GM23338 (cell line): ENCODE measurements around the gene AAR2. TPM values are rescaled to one million over a fixed set of nuclear protein-coding genes. Genes with fewer than 3 reads are reported as not detected.

ENCODE experiments used
- ATAC-seq: fragments of 200-7000 bp; cut with Tn5 transposase; 3 replicates; pipeline ENCODE4 v1.9.1; 2020
- DNase-seq: peaks from one replicate; pipeline ENCODE4 v3.0.0-alpha.2; 2015; ENCODE audit warnings: low spot score
- H2AFZ ChIP-seq: fragments of 200-600 bp; sonication (generic); 2 replicates; pipeline ENCODE4 v1.8.0; 2016; ENCODE audit warnings: antibody characterized with exemption, mild to moderate bottlenecking, moderate library complexity
- H3F3A ChIP-seq: fragments of 200-600 bp; sonication (generic); replicated peaks from 2 replicates; pipeline ENCODE4 v1.8.0; 2017; ENCODE audit warnings: antibody characterized with exemption, mixed run types, low read depth
- H3K27ac ChIP-seq: fragments of 200-600 bp; sonication (generic); 2 replicates; pipeline ENCODE4 v1.6.1; 2016; ENCODE audit warnings: low read depth
- H3K27me3 ChIP-seq: fragments of 200-600 bp; sonication (generic); 2 replicates; pipeline ENCODE4 v1.8.0; 2016; ENCODE audit warnings: mild to moderate bottlenecking, mixed run types, moderate library complexity; ENCODE audit not compliant: insufficient read depth
- H3K36me3 ChIP-seq: fragments of 200-600 bp; sonication (generic); 2 replicates; pipeline ENCODE4 v1.8.0; 2016; ENCODE audit warnings: mild to moderate bottlenecking; ENCODE audit not compliant: insufficient read depth
- H3K4me1 ChIP-seq: fragments of 200-600 bp; sonication (generic); 2 replicates; pipeline ENCODE4 v1.8.0; 2016; ENCODE audit warnings: mild to moderate bottlenecking, moderate library complexity; ENCODE audit not compliant: insufficient read depth
- H3K4me2 ChIP-seq: fragments of 200-600 bp; sonication (generic); 2 replicates; pipeline ENCODE4 v1.7.1; 2017; ENCODE audit warnings: mixed run types
- H3K4me3 ChIP-seq: fragments of 200-600 bp; sonication (generic); 2 replicates; pipeline ENCODE4 v1.6.1; 2016; ENCODE audit warnings: mixed run types
- H3K79me2 ChIP-seq: fragments of 200-600 bp; sonication (generic); replicated peaks from 2 replicates; pipeline ENCODE4 v1.8.0; 2017; ENCODE audit warnings: mild to moderate bottlenecking; ENCODE audit not compliant: insufficient read depth
- H3K9me2 ChIP-seq: fragments of 200-600 bp; sonication (generic); 2 replicates; pipeline ENCODE4 v1.8.0; 2017; ENCODE audit not compliant: insufficient read depth
- H4K20me1 ChIP-seq: fragments of 200-600 bp; sonication (generic); replicated peaks from 2 replicates; pipeline ENCODE4 v1.8.0; 2017; ENCODE audit warnings: mild to moderate bottlenecking; ENCODE audit not compliant: insufficient read depth
- H3K27ac Mint-ChIP-seq: 2 replicates; pipeline ENCODE4 v1.8.0; 2020; ENCODE audit warnings: inconsistent platforms, mild to moderate bottlenecking, moderate library complexity, mixed read lengths
- H3K27me3 Mint-ChIP-seq: 3 replicates; pipeline ENCODE4 v1.8.0; 2022; ENCODE audit warnings: low read depth, mild to moderate bottlenecking, moderate library complexity, mixed read lengths, inconsistent platforms; ENCODE audit not compliant: insufficient read depth, poor library complexity
- H3K36me3 Mint-ChIP-seq: 3 replicates; pipeline ENCODE4 v1.8.0; 2021; ENCODE audit warnings: low read depth, mild to moderate bottlenecking, inconsistent platforms, moderate library complexity, mixed read lengths
- H3K4me1 Mint-ChIP-seq: 3 replicates; pipeline ENCODE4 v1.8.0; 2020; ENCODE audit warnings: mild to moderate bottlenecking, inconsistent platforms, mixed read lengths
- H3K4me3 Mint-ChIP-seq: 3 replicates; pipeline ENCODE4 v1.8.0; 2021; ENCODE audit warnings: moderate library complexity, mild to moderate bottlenecking, inconsistent platforms, mixed read lengths
- H3K9me3 Mint-ChIP-seq: 3 replicates; pipeline ENCODE4 v1.8.0; 2020; ENCODE audit warnings: moderate library complexity, mild to moderate bottlenecking, inconsistent platforms, mixed read lengths
- CREB1 ChIP-seq: fragments of 250-450 bp; sonication (Bioruptor Pico); IDR thresholded peaks from 2 replicates; pipeline ENCODE4 v1.5.0; 2020; ENCODE audit warnings: low read depth, mild to moderate bottlenecking, moderate library complexity
- EZH2 ChIP-seq: fragments of 200-600 bp; sonication (generic); IDR thresholded peaks from one replicate; pipeline ENCODE4 v1.8.0; 2017; ENCODE audit warnings: antibody characterized with exemption, mild to moderate bottlenecking, low read depth; ENCODE audit not compliant: unreplicated experiment
- EZH2phosphoT487 ChIP-seq: fragments of 200-600 bp; sonication (generic); IDR thresholded peaks from one replicate; pipeline ENCODE4 v1.8.1; 2018; ENCODE audit warnings: antibody characterized with exemption; ENCODE audit not compliant: unreplicated experiment
- JUNB ChIP-seq: IDR thresholded peaks from one replicate; pipeline ENCODE4 v1.6.1; 2016; ENCODE audit warnings: antibody characterized with exemption; ENCODE audit not compliant: unreplicated experiment
- NANOG ChIP-seq: IDR thresholded peaks from 2 replicates; pipeline ENCODE4 v1.6.1; 2016; ENCODE audit warnings: antibody characterized with exemption, borderline replicate concordance
- POLR2AphosphoS5 ChIP-seq: IDR thresholded peaks from 2 replicates; pipeline ENCODE4 v1.6.1; 2016; ENCODE audit warnings: antibody characterized with exemption, low read depth
- STAT1 ChIP-seq: IDR thresholded peaks from one replicate; pipeline ENCODE4 v1.6.1; 2016; ENCODE audit warnings: antibody characterized with exemption; ENCODE audit not compliant: unreplicated experiment
- ZNF114 ChIP-seq: fragments of 250-450 bp; sonication (Bioruptor Pico); IDR thresholded peaks from 2 replicates; pipeline ENCODE4 v1.5.0; 2020; ENCODE audit warnings: mild to moderate bottlenecking, moderate library complexity
- ZNF331 ChIP-seq: fragments of 250-450 bp; sonication (Bioruptor Pico); IDR thresholded peaks from 2 replicates; pipeline ENCODE4 v1.5.0; 2020; ENCODE audit warnings: low read depth, mild to moderate bottlenecking, moderate library complexity
- polyA plus RNA-seq: library from polyadenylated mRNA; unstranded; fragments of >200 nt; fragmentation: Nextera tagmentation; extraction: Ambion mirVana; gene quantifications from 2 replicates; pipeline ENCODE4 v1.2.1, GENCODE V29; 2016
- total RNA-seq: library from RNA; depleted of rRNA; stranded (reverse); fragments of >200 nt; shearing (Covaris generic); gene quantifications from 2 replicates; pipeline ENCODE4 v1.2.3, GENCODE V29; 2014
- TF ChIP-seq, protein P1 (sequence below): fragments of 250-450 bp; sonication (Bioruptor Pico); IDR thresholded peaks from 2 replicates; pipeline ENCODE4 v1.5.0; 2020; ENCODE audit warnings: mild to moderate bottlenecking, moderate library complexity
- TF ChIP-seq, protein P2 (sequence below): IDR thresholded peaks from 2 replicates; pipeline ENCODE4 v1.6.1; 2016; ENCODE audit warnings: antibody characterized with exemption
- TF ChIP-seq, protein P3 (sequence below): IDR thresholded peaks from one replicate; pipeline ENCODE4 v1.6.1; 2018; ENCODE audit warnings: antibody characterized with exemption; ENCODE audit not compliant: unreplicated experiment
- TF ChIP-seq, protein P4 (sequence below), 2 experiments: fragments of 200-600 bp in 1 of 2; sonication (generic) in 1 of 2; conservative IDR thresholded peaks; 2 replicates each; pipeline versions ENCODE4 v1.5.1 to v1.6.1; 2016 to 2017; ENCODE audit warnings: antibody characterized with exemption in 2 of 2, low read depth in 2 of 2, mild to moderate bottlenecking in 2 of 2, moderate library complexity in 1 of 2

Gene AAR2
- total and polyA plus RNA-seq, 2 experiments from 2014 or later, result 15.8 to 32.6 TPM

DNA sequence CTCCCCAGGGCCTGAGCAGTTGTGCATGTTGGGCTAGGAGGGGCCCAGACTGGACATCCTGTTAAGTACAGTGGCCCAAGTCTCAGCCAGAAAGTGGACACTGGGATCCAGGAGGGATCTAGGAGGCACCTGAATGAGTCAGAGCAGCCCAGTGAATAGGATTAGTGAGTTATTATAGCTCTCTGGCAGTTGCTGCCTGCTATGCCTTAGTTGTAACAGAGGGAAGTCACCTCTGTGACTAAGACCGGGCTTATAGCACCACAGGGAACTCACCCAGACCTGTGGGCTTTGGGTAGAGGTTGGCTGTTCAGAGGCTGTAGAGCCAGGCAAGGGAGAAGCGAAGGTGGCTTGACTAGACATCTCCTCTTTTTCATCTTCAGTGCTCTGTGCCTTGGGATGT is 39.0 kb upstream of the AAR2 start:
- Histone ChIP-seq H3K9me2 (no peaks in the 10 kb centered on the region), H4K20me1 (no peaks in the 10 kb centered on the region), H3K4me3 (no peak overlapping the region), H3K36me3 (no peaks in the 10 kb centered on the region), H2AFZ (no peak overlapping the region), H3K4me2 (no peak overlapping the region), H3K27ac (no peak overlapping the region), H3K27me3 (no peaks in the 10 kb centered on the region), H3K79me2 (no peaks in the 10 kb centered on the region), H3K4me1 (no peaks in the 10 kb centered on the region), H3F3A (no peaks in the 10 kb centered on the region)
- no peak for TF ChIP-seq JUNB
- no peak for TF ChIP-seq STAT1
- no peak for TF ChIP-seq EZH2
- TF ChIP-seq EZH2phosphoT487, result no peak
- TF ChIP-seq, protein P1, sequence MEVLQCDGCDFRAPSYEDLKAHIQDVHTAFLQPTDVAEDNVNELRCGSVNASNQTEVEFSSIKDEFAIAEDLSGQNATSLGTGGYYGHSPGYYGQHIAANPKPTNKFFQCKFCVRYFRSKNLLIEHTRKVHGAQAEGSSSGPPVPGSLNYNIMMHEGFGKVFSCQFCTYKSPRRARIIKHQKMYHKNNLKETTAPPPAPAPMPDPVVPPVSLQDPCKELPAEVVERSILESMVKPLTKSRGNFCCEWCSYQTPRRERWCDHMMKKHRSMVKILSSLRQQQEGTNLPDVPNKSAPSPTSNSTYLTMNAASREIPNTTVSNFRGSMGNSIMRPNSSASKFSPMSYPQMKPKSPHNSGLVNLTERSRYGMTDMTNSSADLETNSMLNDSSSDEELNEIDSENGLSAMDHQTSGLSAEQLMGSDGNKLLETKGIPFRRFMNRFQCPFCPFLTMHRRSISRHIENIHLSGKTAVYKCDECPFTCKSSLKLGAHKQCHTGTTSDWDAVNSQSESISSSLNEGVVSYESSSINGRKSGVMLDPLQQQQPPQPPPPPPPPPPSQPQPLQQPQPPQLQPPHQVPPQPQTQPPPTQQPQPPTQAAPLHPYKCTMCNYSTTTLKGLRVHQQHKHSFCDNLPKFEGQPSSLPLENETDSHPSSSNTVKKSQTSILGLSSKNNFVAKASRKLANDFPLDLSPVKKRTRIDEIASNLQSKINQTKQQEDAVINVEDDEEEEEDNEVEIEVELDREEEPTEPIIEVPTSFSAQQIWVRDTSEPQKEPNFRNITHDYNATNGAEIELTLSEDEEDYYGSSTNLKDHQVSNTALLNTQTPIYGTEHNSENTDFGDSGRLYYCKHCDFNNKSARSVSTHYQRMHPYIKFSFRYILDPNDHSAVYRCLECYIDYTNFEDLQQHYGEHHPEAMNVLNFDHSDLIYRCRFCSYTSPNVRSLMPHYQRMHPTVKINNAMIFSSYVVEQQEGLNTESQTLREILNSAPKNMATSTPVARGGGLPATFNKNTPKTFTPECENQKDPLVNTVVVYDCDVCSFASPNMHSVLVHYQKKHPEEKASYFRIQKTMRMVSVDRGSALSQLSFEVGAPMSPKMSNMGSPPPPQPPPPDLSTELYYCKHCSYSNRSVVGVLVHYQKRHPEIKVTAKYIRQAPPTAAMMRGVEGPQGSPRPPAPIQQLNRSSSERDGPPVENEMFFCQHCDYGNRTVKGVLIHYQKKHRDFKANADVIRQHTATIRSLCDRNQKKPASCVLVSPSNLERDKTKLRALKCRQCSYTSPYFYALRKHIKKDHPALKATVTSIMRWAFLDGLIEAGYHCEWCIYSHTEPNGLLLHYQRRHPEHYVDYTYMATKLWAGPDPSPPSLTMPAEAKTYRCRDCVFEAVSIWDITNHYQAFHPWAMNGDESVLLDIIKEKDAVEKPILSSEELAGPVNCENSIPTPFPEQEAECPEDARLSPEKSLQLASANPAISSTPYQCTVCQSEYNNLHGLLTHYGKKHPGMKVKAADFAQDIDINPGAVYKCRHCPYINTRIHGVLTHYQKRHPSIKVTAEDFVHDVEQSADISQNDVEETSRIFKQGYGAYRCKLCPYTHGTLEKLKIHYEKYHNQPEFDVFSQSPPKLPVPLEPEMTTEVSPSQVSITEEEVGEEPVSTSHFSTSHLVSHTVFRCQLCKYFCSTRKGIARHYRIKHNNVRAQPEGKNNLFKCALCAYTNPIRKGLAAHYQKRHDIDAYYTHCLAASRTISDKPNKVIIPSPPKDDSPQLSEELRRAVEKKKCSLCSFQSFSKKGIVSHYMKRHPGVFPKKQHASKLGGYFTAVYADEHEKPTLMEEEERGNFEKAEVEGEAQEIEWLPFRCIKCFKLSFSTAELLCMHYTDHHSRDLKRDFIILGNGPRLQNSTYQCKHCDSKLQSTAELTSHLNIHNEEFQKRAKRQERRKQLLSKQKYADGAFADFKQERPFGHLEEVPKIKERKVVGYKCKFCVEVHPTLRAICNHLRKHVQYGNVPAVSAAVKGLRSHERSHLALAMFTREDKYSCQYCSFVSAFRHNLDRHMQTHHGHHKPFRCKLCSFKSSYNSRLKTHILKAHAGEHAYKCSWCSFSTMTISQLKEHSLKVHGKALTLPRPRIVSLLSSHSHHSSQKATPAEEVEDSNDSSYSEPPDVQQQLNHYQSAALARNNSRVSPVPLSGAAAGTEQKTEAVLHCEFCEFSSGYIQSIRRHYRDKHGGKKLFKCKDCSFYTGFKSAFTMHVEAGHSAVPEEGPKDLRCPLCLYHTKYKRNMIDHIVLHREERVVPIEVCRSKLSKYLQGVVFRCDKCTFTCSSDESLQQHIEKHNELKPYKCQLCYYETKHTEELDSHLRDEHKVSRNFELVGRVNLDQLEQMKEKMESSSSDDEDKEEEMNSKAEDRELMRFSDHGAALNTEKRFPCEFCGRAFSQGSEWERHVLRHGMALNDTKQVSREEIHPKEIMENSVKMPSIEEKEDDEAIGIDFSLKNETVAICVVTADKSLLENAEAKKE (CRISPR knock-in tag), result no peak
- TF ChIP-seq, protein P2, sequence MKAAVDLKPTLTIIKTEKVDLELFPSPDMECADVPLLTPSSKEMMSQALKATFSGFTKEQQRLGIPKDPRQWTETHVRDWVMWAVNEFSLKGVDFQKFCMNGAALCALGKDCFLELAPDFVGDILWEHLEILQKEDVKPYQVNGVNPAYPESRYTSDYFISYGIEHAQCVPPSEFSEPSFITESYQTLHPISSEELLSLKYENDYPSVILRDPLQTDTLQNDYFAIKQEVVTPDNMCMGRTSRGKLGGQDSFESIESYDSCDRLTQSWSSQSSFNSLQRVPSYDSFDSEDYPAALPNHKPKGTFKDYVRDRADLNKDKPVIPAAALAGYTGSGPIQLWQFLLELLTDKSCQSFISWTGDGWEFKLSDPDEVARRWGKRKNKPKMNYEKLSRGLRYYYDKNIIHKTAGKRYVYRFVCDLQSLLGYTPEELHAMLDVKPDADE, result no peak
- TF ChIP-seq, protein P3, sequence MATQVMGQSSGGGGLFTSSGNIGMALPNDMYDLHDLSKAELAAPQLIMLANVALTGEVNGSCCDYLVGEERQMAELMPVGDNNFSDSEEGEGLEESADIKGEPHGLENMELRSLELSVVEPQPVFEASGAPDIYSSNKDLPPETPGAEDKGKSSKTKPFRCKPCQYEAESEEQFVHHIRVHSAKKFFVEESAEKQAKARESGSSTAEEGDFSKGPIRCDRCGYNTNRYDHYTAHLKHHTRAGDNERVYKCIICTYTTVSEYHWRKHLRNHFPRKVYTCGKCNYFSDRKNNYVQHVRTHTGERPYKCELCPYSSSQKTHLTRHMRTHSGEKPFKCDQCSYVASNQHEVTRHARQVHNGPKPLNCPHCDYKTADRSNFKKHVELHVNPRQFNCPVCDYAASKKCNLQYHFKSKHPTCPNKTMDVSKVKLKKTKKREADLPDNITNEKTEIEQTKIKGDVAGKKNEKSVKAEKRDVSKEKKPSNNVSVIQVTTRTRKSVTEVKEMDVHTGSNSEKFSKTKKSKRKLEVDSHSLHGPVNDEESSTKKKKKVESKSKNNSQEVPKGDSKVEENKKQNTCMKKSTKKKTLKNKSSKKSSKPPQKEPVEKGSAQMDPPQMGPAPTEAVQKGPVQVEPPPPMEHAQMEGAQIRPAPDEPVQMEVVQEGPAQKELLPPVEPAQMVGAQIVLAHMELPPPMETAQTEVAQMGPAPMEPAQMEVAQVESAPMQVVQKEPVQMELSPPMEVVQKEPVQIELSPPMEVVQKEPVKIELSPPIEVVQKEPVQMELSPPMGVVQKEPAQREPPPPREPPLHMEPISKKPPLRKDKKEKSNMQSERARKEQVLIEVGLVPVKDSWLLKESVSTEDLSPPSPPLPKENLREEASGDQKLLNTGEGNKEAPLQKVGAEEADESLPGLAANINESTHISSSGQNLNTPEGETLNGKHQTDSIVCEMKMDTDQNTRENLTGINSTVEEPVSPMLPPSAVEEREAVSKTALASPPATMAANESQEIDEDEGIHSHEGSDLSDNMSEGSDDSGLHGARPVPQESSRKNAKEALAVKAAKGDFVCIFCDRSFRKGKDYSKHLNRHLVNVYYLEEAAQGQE, result no peak
- TF ChIP-seq NANOG, result no peak
- TF ChIP-seq CREB1 (CRISPR knock-in tag), result no peak
- TF ChIP-seq, protein P4, sequence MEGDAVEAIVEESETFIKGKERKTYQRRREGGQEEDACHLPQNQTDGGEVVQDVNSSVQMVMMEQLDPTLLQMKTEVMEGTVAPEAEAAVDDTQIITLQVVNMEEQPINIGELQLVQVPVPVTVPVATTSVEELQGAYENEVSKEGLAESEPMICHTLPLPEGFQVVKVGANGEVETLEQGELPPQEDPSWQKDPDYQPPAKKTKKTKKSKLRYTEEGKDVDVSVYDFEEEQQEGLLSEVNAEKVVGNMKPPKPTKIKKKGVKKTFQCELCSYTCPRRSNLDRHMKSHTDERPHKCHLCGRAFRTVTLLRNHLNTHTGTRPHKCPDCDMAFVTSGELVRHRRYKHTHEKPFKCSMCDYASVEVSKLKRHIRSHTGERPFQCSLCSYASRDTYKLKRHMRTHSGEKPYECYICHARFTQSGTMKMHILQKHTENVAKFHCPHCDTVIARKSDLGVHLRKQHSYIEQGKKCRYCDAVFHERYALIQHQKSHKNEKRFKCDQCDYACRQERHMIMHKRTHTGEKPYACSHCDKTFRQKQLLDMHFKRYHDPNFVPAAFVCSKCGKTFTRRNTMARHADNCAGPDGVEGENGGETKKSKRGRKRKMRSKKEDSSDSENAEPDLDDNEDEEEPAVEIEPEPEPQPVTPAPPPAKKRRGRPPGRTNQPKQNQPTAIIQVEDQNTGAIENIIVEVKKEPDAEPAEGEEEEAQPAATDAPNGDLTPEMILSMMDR (conservative IDR thresholded peaks at IDR 0.05; ENCODE audit: low read depth in 2 of 2), result no peak
- no peak for TF ChIP-seq ZNF114 (CRISPR knock-in tag)
- TF ChIP-seq ZNF331 (CRISPR knock-in tag), result no peak
- no peak for TF ChIP-seq POLR2AphosphoS5
- no peak overlapping the region for H3K4me3 Mint-ChIP-seq
- ATAC-seq (no peak), DNase-seq (no peak)
- H3K27me3 Mint-ChIP-seq, result peaks cover 1% of the 10 kb centered on the region
- peaks cover 2% of the 10 kb centered on the region; the same call in 1 of the 3 replicates for H3K4me1 Mint-ChIP-seq
- no peaks in the 10 kb centered on the region; the same call in 2 of the 3 replicates for H3K9me3 Mint-ChIP-seq
- no peak overlapping the region for H3K27ac Mint-ChIP-seq
- H3K36me3 Mint-ChIP-seq, result no peaks in the 10 kb centered on the region; the same call in 2 of the 3 replicates
